ENCODE results near the gene TMEM222.
"Not testable (repeated sequence)": the region's sequence is repeated elsewhere in the genome, so short reads cannot be mapped to it uniquely, and the experiment has no call there.

TMEM222 gene

DNA sequence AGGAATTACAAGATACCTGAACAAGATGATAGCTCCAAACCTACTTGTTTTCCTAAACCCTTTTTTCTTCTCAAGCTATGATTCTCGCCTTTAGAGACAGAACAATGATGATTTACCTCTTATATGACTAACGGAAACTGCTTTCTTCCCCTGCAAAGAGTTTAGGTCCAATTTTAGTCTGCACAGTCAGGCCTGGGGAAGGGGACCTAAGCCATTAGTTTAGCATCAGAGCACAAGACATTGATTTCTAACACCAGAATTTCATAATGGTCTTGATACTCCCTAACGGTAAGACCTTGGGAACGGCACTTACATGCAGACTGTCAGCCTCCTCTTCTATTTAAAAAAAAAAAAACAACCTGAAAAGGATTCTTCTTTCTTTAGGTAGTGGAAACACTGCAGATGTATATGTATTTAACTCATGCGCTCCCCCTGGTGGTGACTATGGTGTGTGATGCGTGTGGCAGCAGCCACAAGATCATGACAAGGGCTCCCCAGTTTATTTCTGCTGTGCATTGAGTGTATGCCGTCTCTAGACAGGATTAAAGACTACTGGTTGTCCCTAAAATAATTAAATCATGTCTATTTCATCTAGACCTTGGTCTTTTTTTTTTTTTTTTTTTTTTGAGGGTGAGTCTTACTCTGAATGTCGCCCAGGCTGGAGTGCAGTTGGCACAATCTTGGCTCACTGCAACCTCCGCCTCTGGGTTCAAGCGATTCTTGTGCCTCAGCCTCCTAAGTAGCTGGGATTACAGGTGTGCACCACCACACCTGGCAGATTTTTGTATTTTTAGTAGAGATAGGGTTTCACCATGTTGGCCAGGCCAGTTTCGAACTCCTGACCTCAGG lies 37.3 kb upstream of the TMEM222 start:
- Histone ChIP-seq H3K79me2 (ENCODE audit: control insufficient read depth, low read length) (no peaks in the 10 kb centered on the region), H4K20me1 (ENCODE audit: control insufficient read depth, insufficient read depth, low read depth, low read length) (no peaks in the 10 kb centered on the region), H3K9me3 (ENCODE audit: control insufficient read depth, insufficient read depth, low read length) (no peaks in the 10 kb centered on the region), H3K4me3 (ENCODE audit: low read length) (no peak overlapping the region), H3K4me1 (ENCODE audit: control insufficient read depth, low read length) (peaks cover 16% of the 10 kb centered on the region), H3K4me2 (ENCODE audit: low read length) (peak overlapping the region; percentile 3; the same call in 1 of the 2 replicates), H3K9me2 (replicated peaks; ENCODE audit: control insufficient read depth, low read length) (no peaks in the 10 kb centered on the region), H3K36me3 (ENCODE audit: control insufficient read depth, low read length) (no peaks in the 10 kb centered on the region), H3K27ac (ENCODE audit: low read depth, low read length) (no peak overlapping the region), H3F3A (ENCODE audit: control insufficient read depth, insufficient read depth) (no peaks in the 10 kb centered on the region), H3K27me3 (ENCODE audit: control insufficient read depth, low read length) (no peaks in the 10 kb centered on the region)
- TF ChIP-seq, protein P1, sequence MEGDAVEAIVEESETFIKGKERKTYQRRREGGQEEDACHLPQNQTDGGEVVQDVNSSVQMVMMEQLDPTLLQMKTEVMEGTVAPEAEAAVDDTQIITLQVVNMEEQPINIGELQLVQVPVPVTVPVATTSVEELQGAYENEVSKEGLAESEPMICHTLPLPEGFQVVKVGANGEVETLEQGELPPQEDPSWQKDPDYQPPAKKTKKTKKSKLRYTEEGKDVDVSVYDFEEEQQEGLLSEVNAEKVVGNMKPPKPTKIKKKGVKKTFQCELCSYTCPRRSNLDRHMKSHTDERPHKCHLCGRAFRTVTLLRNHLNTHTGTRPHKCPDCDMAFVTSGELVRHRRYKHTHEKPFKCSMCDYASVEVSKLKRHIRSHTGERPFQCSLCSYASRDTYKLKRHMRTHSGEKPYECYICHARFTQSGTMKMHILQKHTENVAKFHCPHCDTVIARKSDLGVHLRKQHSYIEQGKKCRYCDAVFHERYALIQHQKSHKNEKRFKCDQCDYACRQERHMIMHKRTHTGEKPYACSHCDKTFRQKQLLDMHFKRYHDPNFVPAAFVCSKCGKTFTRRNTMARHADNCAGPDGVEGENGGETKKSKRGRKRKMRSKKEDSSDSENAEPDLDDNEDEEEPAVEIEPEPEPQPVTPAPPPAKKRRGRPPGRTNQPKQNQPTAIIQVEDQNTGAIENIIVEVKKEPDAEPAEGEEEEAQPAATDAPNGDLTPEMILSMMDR (IDR thresholded peaks at IDR 0.05; ENCODE audit: low read depth, low read length, poor library complexity, severe bottlenecking), result peak; percentile 85
- no peak for TF ChIP-seq EZH2phosphoT487 (IDR thresholded peaks at IDR 0.05; ENCODE audit: borderline replicate concordance, low read length)

DNA sequence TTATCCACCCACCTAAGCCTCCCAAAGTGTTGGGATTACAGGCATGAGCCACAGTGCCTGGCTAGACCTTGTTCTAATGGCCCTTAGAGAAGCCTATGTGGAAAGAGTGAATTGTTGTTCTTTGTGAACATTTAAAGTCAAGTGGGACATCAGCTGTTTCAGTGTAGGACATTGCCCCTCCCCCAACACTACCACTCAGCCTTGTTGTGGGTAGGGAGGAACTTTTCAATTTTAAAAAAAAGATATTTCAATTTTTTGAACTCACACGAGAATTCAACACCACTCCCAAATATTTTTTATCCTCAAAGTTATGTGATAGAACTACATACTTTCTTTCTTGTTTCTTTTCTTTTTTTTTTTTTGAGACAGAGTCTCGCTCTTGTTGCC lies 36.7 kb upstream of the TMEM222 start:
- H3K4me1 ChIP-seq (ENCODE audit: control insufficient read depth, low read length), result peaks cover 16% of the 10 kb centered on the region
- no peak overlapping the region for H3K4me2 ChIP-seq (ENCODE audit: low read length)
- no peaks in the 10 kb centered on the region for H3K79me2 ChIP-seq (ENCODE audit: control insufficient read depth, low read length)
- H3K27ac ChIP-seq (ENCODE audit: low read depth, low read length), result no peak overlapping the region
- no peaks in the 10 kb centered on the region for H3K36me3 ChIP-seq (ENCODE audit: control insufficient read depth, low read length)
- no peak for TF ChIP-seq EZH2phosphoT487 (IDR thresholded peaks at IDR 0.05; ENCODE audit: borderline replicate concordance, low read length)
- TF ChIP-seq, protein P1 (IDR thresholded peaks at IDR 0.05; ENCODE audit: low read depth, low read length, poor library complexity, severe bottlenecking), result no peak
- H3K9me2 ChIP-seq (replicated peaks; ENCODE audit: control insufficient read depth, low read length), result no peaks in the 10 kb centered on the region
- no peaks in the 10 kb centered on the region for H4K20me1 ChIP-seq (ENCODE audit: control insufficient read depth, insufficient read depth, low read depth, low read length)
- H3K9me3 ChIP-seq (ENCODE audit: control insufficient read depth, insufficient read depth, low read length), result no peaks in the 10 kb centered on the region
- H3F3A ChIP-seq (ENCODE audit: control insufficient read depth, insufficient read depth), result no peaks in the 10 kb centered on the region
- no peaks in the 10 kb centered on the region for H3K27me3 ChIP-seq (ENCODE audit: control insufficient read depth, low read length)
- no peak overlapping the region for H3K4me3 ChIP-seq (ENCODE audit: low read length)

DNA sequence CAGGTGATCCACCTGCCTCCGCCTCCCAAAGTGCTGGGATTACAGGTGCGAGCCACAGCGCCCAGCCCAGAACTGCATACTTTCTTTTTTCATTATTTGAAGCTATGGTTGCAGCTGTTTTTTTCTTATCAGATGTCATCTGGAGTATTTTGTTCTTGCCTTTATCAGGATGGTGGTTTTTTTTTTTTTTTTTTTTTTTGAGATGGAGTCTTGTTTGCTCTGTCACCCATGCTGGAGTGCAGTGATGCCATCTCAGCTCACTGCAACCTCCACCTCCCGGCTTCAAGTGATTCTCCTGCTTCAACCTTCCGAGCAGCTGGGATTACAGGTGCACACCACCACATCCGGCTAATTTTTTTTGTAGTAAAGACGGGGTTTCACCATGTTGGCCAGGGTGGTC lies 36.1 kb upstream of the TMEM222 start:
- not testable (repeated sequence) for H3K9me2 ChIP-seq (replicated peaks; ENCODE audit: control insufficient read depth, low read length); H3K79me2 ChIP-seq (ENCODE audit: control insufficient read depth, low read length); H3K9me3 ChIP-seq (ENCODE audit: control insufficient read depth, insufficient read depth, low read length); H3K27ac ChIP-seq (ENCODE audit: low read depth, low read length); H4K20me1 ChIP-seq (ENCODE audit: control insufficient read depth, insufficient read depth, low read depth, low read length); H3K4me2 ChIP-seq (ENCODE audit: low read length); H3K36me3 ChIP-seq (ENCODE audit: control insufficient read depth, low read length); H3F3A ChIP-seq (ENCODE audit: control insufficient read depth, insufficient read depth); H3K27me3 ChIP-seq (ENCODE audit: control insufficient read depth, low read length); H3K4me3 ChIP-seq (ENCODE audit: low read length)
- peaks cover 16% of the 10 kb centered on the region for H3K4me1 ChIP-seq (ENCODE audit: control insufficient read depth, low read length)

- not testable (repeated sequence) for H3K4me2 ChIP-seq (ENCODE audit: low read length); H3F3A ChIP-seq (ENCODE audit: control insufficient read depth, insufficient read depth); H3K36me3 ChIP-seq (ENCODE audit: control insufficient read depth, low read length); H3K79me2 ChIP-seq (ENCODE audit: control insufficient read depth, low read length); H3K9me2 ChIP-seq (replicated peaks; ENCODE audit: control insufficient read depth, low read length); H3K27ac ChIP-seq (ENCODE audit: low read depth, low read length); H4K20me1 ChIP-seq (ENCODE audit: control insufficient read depth, insufficient read depth, low read depth, low read length); H3K9me3 ChIP-seq (ENCODE audit: control insufficient read depth, insufficient read depth, low read length); H3K27me3 ChIP-seq (ENCODE audit: control insufficient read depth, low read length); H3K4me1 ChIP-seq (ENCODE audit: control insufficient read depth, low read length); H3K4me3 ChIP-seq (ENCODE audit: low read length)
Measured at GRCh38 chr1:27289125-27289524, 32.8 kb upstream of the TMEM222 start.

All from DOHH2 (cell line).